Keratinocyte (primary cell): ENCODE measurements around the gene NINJ1. TPM values are rescaled to one million over a fixed set of nuclear protein-coding genes. Genes with fewer than 3 reads are reported as not detected.

Experiments
- DNase-seq: peaks from one replicate; pipeline ENCODE4 v3.0.0-alpha.2; 2011; ENCODE audit warnings: low read depth, missing footprints, low spot score
- FAIRE-seq: peaks from 2 replicates; lab custom pipeline; 2011; peaks lifted over from hg19 to GRCh38; lab: Jason Lieb, UNC
- H2AFZ ChIP-seq: 2 replicates; pipeline ENCODE4 v1.6.0; 2012; ENCODE audit warnings: low read length, control low read depth, inconsistent platforms; ENCODE audit not compliant: control insufficient read depth
- H3K27ac ChIP-seq: 2 replicates; pipeline ENCODE4 v1.5.1; 2011; ENCODE audit warnings: low read length; ENCODE audit not compliant: control insufficient read depth, insufficient read depth
- H3K27me3 ChIP-seq: 3 replicates; pipeline ENCODE4 v1.6.0; 2011; ENCODE audit warnings: low read length; ENCODE audit not compliant: control insufficient read depth, insufficient read depth; ENCODE audit errors: extremely low read depth
- H3K36me3 ChIP-seq, 2 experiments: 2 replicates in 1 of 2; 3 replicates in 1 of 2; pipeline ENCODE4 v1.5.1; 2011; ENCODE audit warnings: low read length in 2 of 2, mild to moderate bottlenecking in 1 of 2; ENCODE audit not compliant: control insufficient read depth in 2 of 2, insufficient read depth in 2 of 2; ENCODE audit errors: extremely low read depth in 1 of 2
- H3K4me1 ChIP-seq: 3 replicates; pipeline ENCODE4 v1.5.1; 2011; ENCODE audit warnings: low read length; ENCODE audit not compliant: control insufficient read depth, insufficient read depth; ENCODE audit errors: extremely low read depth
- H3K4me2 ChIP-seq: 3 replicates; pipeline ENCODE4 v1.6.0; 2011; ENCODE audit warnings: low read depth, low read length; ENCODE audit not compliant: control insufficient read depth, insufficient read depth; ENCODE audit errors: extremely low read depth
- H3K4me3 ChIP-seq, 3 experiments: fragments of 200-600 bp in 1 of 3; sonication (generic) in 1 of 3; 2 replicates in 2 of 3; 3 replicates in 1 of 3; pipeline ENCODE4 v1.5.1; 2011 to 2016; ENCODE audit warnings: low read length in 3 of 3, mild to moderate bottlenecking in 3 of 3, control low read depth in 2 of 3, inconsistent platforms in 1 of 3, low read depth in 1 of 3, mixed read lengths in 1 of 3, mixed run types in 1 of 3, moderate library complexity in 1 of 3; ENCODE audit not compliant: control insufficient read depth in 2 of 3, insufficient read depth in 2 of 3; ENCODE audit errors: extremely low read depth in 1 of 3
- H3K79me2 ChIP-seq: 2 replicates; pipeline ENCODE4 v1.6.0; 2012; ENCODE audit warnings: low read length; ENCODE audit not compliant: control insufficient read depth, insufficient read depth
- H3K9ac ChIP-seq: 3 replicates; pipeline ENCODE4 v1.6.0; 2011; ENCODE audit warnings: low read length; ENCODE audit not compliant: control insufficient read depth, insufficient read depth; ENCODE audit errors: extremely low read depth
- H3K9me1 ChIP-seq: 3 replicates; pipeline ENCODE4 v1.6.0; 2011; ENCODE audit warnings: low read length; ENCODE audit not compliant: control insufficient read depth, insufficient read depth; ENCODE audit errors: extremely low read depth
- H3K9me3 ChIP-seq: 2 replicates; pipeline ENCODE4 v1.5.1; 2012; ENCODE audit warnings: low read depth, low read length; ENCODE audit not compliant: control insufficient read depth
- H4K20me1 ChIP-seq: 3 replicates; pipeline ENCODE4 v1.6.0; 2011; ENCODE audit warnings: low read length; ENCODE audit not compliant: control insufficient read depth, insufficient read depth; ENCODE audit errors: extremely low read depth
- EZH2 ChIP-seq: IDR thresholded peaks from one replicate; pipeline ENCODE4 v1.6.1; 2012; ENCODE audit warnings: inconsistent platforms, mild to moderate bottlenecking, low read length, moderate library complexity
- dilution Hi-C: fragments of 300-500 bp; cut with MboI; formaldehyde crosslinking; loops from one replicate; pipeline ENCODE4 v1.7.0; 2020; ENCODE audit warnings: low sequenced_read_pairs; ENCODE audit not compliant: extremely low pct_ligation_motif_present
- polyA plus RNA-seq, 5 experiments: library from polyadenylated mRNA; depleted of rRNA in 3 of 5; stranded (reverse) in 3 of 5; stranded (forward) in 1 of 5; unstranded in 1 of 5; fragments of >200 nt; gene quantifications; 1 replicate in 1 of 5; 2 replicates in 3 of 5; 3 replicates in 1 of 5; pipeline versions ENCODE4 v1.2.1 to v1.2.3, GENCODE V29; 2011 to 2012; ENCODE audit warnings: missing spikeins in 2 of 5, low read depth in 1 of 5, low replicate concordance in 1 of 5
- TF ChIP-seq, protein P1 (sequence below), 3 experiments: IDR thresholded peaks in 1 of 3; conservative IDR thresholded peaks in 1 of 3; optimal IDR thresholded peaks in 1 of 3; 2 replicates in 2 of 3; 3 replicates in 1 of 3; pipeline versions ENCODE3 to v1.5.1; 2011; ENCODE audit warnings: low read length in 3 of 3, mild to moderate bottlenecking in 3 of 3, moderate library complexity in 2 of 3, control low read depth in 1 of 3, inconsistent platforms in 1 of 3; ENCODE audit not compliant: insufficient read depth in 2 of 3; ENCODE audit errors: extremely low read depth in 1 of 3

The NINJ1 gene
- polyA plus RNA-seq, 1 donor (not counting 4 experiments of a cell fraction or from before 2014, with no cell fraction given): 7.4 TPM

- Histone ChIP-seq H3K79me2 (no peaks in the 10 kb centered on the region), H3K36me3 (no peaks in the 10 kb centered on the region), H4K20me1 (no peaks in the 10 kb centered on the region), H3K9me1 (no peaks in the 10 kb centered on the region), H3K4me1 (peaks cover 23% of the 10 kb centered on the region), H3K9me3 (no peaks in the 10 kb centered on the region), H3K27me3 (peaks cover 16% of the 10 kb centered on the region), H3K27ac (no peak overlapping the region), H2AFZ (peak overlapping the region; percentile 44), H3K9ac (peak overlapping the region; percentile 82), H3K4me2 (peak overlapping the region; percentile 90), H3K4me3 (peak overlapping the region; percentile 46 to 74 (median 64))
- no peak for FAIRE-seq
- no peak for DNase-seq
- no peak for TF ChIP-seq EZH2
- TF ChIP-seq, protein P1, sequence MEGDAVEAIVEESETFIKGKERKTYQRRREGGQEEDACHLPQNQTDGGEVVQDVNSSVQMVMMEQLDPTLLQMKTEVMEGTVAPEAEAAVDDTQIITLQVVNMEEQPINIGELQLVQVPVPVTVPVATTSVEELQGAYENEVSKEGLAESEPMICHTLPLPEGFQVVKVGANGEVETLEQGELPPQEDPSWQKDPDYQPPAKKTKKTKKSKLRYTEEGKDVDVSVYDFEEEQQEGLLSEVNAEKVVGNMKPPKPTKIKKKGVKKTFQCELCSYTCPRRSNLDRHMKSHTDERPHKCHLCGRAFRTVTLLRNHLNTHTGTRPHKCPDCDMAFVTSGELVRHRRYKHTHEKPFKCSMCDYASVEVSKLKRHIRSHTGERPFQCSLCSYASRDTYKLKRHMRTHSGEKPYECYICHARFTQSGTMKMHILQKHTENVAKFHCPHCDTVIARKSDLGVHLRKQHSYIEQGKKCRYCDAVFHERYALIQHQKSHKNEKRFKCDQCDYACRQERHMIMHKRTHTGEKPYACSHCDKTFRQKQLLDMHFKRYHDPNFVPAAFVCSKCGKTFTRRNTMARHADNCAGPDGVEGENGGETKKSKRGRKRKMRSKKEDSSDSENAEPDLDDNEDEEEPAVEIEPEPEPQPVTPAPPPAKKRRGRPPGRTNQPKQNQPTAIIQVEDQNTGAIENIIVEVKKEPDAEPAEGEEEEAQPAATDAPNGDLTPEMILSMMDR (optimal IDR thresholded peaks at IDR 0.05 in 1 of 3, IDR thresholded peaks at IDR 0.05 in 1 of 3, conservative IDR thresholded peaks at IDR 0.05 in 1 of 3; ENCODE audit: extremely low read depth in 1 of 3, insufficient read depth in 2 of 3, low read length in 3 of 3): no peak
- dilution Hi-C loops: no loop called here
Observed at GRCh38 chr9:93132287-93132927, 1.6 kb downstream of the NINJ1 start.

DNA sequence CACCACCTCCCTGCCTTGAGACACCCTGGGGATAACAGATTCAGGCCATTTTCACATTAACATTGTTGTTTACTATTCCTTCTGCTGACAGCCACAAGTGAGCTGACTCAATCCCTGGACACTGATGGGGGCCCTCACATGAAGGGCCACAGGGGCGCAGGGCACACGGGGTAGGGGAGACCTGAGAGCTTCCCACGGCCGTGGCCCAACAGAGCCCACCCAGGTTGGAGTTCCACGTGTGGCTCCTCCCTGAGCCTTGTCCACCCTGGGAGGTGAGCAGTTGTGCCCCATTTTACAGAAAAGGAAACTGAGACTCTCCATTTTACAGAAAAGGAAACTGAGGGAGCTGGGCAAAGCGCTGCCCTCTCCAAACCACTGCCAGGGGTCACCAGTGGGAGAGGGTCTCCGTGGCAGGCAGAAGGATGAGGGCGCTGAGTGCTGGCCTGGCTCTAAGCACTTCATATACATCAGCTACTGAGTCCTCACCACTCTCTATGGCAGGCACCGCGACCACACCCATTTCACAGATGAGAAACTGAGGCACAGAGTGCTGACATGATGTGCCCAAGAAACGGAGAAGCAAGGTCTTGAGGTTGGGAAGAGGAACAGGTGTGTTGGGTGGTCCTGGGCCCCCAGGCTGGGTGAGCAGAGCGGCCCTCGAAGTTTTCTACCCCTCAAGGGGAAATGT lies 2.3 kb downstream of the NINJ1 start:
- no peaks in the 10 kb centered on the region for H4K20me1 ChIP-seq
- H3K4me3 ChIP-seq: no peak overlapping the region
- no peak for FAIRE-seq
- H3K9ac ChIP-seq: no peak overlapping the region
- peaks cover 16% of the 10 kb centered on the region for H3K27me3 ChIP-seq
- no peak overlapping the region for H2AFZ ChIP-seq
- H3K4me2 ChIP-seq: no peak overlapping the region
- H3K9me1 ChIP-seq: no peaks in the 10 kb centered on the region
- no peak overlapping the region for H3K27ac ChIP-seq
- no peak for DNase-seq
- no peaks in the 10 kb centered on the region for H3K79me2 ChIP-seq
- dilution Hi-C loops: no loop called here
- TF ChIP-seq, protein P1 (optimal IDR thresholded peaks at IDR 0.05 in 1 of 3, IDR thresholded peaks at IDR 0.05 in 1 of 3, conservative IDR thresholded peaks at IDR 0.05 in 1 of 3; ENCODE audit: extremely low read depth in 1 of 3, insufficient read depth in 2 of 3, low read length in 3 of 3): no peak
- no peak for TF ChIP-seq EZH2
- no peaks in the 10 kb centered on the region for H3K9me3 ChIP-seq
- no peaks in the 10 kb centered on the region for H3K36me3 ChIP-seq
- peaks cover 23% of the 10 kb centered on the region for H3K4me1 ChIP-seq
